Activated CD8-positive, alpha-beta memory T cell treated with anti-CD3 and anti-CD28 coated beads, Interleukin-2, amount 50 U/mL, for 24 hours (primary cell): Measurements from ENCODE around the gene CD300A.
A peak's percentile ranks its signal among the peaks of the same experiment; 100 is the strongest.

ENCODE experiments used
- DNase-seq: peaks from one replicate; pipeline ENCODE4 v3.0.0-alpha.2; 2020; ENCODE audit errors: extremely low read depth

Gene CD300A

DNA sequence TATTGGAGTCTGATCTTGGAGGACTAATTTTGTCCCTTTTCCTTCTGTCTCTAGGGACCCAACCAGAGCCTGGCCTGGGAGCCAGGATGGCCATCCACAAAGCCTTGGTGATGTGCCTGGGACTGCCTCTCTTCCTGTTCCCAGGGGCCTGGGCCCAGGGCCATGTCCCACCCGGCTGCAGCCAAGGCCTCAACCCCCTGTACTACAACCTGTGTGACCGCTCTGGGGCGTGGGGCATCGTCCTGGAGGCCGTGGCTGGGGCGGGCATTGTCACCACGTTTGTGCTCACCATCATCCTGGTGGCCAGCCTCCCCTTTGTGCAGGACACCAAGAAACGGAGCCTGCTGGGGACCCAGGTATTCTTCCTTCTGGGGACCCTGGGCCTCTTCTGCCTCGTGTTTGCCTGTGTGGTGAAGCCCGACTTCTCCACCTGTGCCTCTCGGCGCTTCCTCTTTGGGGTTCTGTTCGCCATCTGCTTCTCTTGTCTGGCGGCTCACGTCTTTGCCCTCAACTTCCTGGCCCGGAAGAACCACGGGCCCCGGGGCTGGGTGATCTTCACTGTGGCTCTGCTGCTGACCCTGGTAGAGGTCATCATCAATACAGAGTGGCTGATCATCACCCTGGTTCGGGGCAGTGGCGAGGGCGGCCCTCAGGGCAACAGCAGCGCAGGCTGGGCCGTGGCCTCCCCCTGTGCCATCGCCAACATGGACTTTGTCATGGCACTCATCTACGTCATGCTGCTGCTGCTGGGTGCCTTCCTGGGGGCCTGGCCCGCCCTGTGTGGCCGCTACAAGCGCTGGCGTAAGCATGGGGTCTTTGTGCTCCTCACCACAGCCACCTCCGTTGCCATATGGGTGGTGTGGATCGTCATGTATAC, 26.5 kb upstream of the CD300A start:
- DNase-seq = no peak

DNA sequence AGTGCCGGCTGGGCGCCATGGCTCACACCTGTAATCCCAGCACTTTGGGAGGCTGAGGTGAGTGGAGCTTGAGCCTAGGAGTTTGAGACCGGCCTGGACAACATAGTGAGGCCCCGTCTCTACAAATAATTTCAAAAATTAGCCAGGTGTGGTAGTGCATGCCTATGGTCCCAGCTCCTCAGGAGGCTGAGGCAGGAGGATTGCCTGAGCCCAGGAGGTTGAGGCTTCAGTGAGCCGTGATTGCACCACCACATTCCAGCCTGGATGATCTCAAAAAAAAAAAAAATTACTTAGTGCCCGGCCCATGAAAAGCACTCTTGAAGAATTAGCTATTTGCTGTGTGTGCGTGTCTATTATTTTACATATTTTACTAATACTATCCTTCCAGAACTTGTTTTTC, 24.9 kb upstream of the CD300A start:
- DNase-seq = no peak

- DNase-seq = no peak
Observed at GRCh38 chr17:74442291-74442669, 24.2 kb upstream of the CD300A start.

DNA sequence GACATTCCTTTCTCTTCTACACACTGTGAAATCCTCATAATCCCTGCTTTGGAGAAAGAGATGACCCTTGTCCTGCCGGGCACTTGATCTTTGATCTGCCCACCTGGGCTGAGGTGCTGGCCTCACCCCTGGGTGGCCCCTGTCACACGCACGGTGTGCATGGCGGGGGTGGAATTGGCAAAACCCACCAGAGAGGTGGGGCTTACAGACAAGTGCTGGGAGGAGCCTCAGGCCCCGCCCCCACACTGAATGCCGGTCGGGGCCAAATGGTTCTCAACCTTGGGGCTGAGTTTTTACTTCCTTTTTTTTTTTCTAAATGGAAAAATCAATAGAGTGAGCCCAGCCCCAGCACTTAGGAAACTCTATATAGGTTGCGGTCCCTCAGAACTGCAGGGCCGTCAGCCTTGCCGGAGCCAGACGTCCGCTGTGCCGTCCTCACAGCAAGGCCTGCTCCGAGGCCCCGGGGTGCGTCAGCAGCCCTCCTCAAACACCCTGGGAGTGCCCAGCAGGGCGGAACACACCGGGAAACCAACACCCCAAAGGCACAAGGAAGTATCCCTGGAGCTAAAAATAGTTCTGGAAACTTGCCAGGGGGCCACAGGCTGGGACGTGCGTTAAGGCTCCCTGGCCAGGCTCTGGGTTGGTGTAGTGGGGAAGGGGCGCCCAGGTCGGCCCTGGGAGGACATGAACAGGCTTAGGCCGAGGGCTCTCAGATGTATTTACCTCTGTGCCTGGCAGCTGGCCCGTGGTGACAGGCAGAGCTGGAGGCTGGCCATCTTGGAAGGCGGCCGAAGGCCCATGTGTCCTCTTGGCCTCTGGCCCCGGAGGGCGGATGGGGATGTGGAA, 23.5 kb upstream of the CD300A start:
- no peak for DNase-seq

- DNase-seq = no peak
Observed at GRCh38 chr17:74443516-74444296, 22.7 kb upstream of the CD300A start.

GRCh38 chr17:74444406-74444805, 22.0 kb upstream of the CD300A start:
- DNase-seq = no peak

DNA sequence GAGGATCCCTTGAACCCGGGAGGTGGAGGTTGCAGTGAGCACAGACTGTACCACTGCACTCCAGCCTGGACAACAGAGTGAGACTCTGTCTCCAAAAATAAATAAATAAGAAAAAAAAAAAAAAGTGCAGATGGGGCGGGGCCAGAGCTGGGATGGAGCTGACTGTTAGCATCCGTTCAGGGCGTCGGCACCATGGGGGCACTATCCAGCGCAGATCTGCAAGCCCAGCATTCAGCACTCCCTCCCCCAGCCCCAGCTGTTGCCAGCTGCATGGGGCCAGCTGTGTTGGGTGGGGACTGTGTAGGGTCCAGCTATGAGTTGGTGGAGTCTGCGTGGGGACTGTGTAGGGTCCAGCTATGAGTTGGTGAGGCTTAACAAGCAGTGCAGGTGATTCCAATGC, 21.3 kb upstream of the CD300A start:
- DNase-seq = no peak

- DNase-seq = no peak
Observed at GRCh38 chr17:74446551-74447500, 19.6 kb upstream of the CD300A start.

DNA sequence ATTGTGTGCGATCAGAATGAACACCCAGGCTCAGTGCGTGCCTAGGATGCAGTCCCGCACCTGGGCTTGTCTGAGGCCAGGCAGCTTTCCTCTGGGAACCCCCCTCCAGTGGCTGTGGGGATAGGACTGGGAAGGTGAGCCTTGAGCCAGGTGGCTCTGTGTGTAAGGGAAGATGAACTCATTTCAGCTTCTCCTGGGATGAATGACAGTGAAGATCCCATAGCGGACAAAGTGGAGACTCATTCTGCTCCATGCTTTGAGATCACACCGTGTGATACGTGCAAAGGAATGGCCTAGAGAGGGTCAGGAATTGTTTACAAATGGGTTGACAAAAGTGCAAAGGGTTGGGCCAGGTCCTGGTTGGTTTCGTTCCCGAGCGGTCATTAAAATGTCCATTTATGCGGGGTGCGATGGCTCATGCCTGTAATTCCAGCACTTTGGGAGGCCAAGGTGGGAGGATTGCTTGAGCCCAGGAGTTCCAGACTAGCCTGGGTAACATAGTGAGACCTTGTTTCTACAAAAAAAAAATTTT, 18.7 kb upstream of the CD300A start:
- no peak for DNase-seq

DNA sequence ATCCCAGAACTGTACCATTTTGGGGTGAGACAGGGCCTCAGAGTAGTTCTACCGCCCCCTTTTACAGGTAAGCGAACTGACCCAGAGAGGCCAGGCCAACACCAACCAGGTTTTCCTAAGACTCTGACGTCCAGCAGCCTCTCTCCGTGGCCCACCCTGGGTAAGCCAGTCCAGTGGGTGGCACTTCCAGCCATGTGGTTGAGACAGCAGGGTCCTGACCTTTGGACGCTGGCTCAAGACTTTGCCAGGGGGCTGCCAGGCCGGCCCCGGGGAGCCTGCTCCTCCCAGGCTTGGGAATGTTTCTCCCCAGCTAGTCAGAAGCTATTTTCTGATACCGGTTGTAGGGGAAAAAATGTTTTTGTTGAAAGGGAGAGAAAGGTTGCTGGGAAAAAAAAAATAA, 17.7 kb upstream of the CD300A start:
- no peak for DNase-seq

DNA sequence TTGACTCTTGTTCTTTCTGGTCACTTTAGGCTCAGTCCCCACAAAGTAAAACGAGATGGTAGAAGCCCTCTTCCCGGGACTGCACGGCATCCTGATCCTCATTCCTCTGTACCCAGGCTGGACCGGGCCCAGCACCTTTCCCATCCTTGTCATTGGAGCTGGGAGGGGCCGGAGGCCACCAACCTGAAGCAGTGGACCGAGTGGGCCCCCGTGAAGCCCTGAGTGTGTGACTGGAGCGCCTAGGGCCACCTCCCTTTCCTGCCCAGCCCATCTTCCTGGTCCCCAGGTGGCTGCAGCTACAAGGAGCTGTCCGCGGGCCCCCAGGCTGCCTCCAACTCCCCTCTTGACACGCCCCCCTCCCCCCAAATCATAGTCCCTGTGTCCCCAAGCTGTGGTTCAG, 17.1 kb upstream of the CD300A start:
- DNase-seq = no peak

GRCh38 chr17:74449773-74450172, 16.7 kb upstream of the CD300A start:
- DNase-seq = no peak

GRCh38 chr17:74450231-74450630, 16.2 kb upstream of the CD300A start:
- DNase-seq = no peak

DNA sequence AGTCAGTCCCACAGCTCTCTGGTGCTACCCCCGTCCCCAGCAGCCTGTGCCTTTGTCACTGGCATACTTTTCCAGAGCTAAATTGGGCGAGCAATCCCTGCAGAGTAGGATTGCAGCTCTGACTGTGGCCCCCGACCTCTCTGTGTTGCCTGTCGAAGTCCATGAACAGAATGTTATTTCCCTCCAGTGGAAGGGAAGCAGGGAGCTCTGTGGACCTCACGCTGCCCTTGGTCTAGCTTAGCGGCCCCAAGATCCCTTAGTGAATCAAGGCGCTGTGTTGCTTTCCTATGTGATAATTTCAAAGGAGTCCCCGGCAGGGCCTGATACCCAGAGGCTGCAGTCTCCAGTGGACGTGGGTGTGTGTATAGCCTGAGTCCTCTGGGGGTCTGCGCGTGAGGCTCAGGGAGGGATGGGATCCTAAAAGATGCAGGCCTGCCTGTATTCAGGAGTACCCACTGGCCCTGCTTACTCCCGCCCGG, 15.5 kb upstream of the CD300A start:
- DNase-seq = no peak

- DNase-seq = no peak
Observed at GRCh38 chr17:74451557-74451956, 14.9 kb upstream of the CD300A start.

DNA sequence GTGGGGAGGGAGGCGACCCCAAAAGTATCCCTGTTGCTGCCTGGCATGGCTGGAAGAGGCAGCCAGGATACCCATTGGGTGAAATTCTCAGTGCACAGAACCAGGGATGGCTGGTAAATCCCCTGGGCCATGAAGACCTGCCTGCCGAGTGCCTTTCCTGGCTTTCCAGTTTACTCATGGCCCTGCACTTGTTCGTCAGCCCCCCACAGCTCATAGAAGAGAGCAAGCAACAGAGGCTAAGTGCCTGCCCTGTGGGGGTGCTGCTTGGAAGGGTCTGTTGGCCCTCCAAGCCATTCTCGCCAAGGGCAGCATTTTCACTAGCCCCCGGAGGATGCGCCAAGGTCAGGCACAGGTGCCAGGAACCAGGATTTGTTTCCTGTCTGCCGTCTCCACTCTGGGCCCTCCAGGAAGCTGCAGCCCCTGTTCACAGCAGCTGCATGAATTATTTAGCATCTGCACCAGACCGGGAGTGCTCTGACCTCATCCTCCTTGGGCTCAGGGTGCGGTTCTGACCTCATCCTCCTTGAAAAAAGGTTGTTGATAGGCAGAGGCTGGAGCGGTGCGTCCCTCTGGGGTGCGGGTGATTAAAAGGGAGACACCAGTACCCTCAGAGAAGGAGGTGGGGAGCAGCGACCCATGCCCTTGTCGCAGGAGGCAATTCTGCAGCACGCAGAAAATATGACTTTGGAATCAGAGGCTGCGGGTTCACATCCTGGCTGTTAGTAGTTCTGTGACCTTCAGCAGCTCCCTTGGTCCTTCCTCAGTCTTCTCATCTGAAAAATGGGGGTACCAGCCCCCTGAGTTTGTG, 14.2 kb upstream of the CD300A start:
- DNase-seq = no peak

GRCh38 chr17:74452841-74453661, 13.4 kb upstream of the CD300A start:
- DNase-seq = no peak

GRCh38 chr17:74453665-74454196, 12.7 kb upstream of the CD300A start:
- peak; percentile 39 for DNase-seq
